Thyroid gland (tissue), 4 donors: ENCODE results near the gene LMTK2. TPM values are rescaled to one million over a fixed set of nuclear protein-coding genes. Genes with fewer than 3 reads are reported as not detected.

Experiments
- DNase-seq, 2 donors: peaks; one replicate each; pipeline ENCODE4 v3.0.0-alpha.2; 2019
- H3K27ac ChIP-seq, 3 donors: fragments of 200-600 bp; sonication (generic); 1 replicate in 2 of 3; 2 replicates in 1 of 3; pipeline ENCODE4 v1.5.1; 2016 to 2019; ENCODE audit warnings: mild to moderate bottlenecking in 1 of 3, moderate library complexity in 1 of 3
- H3K27me3 ChIP-seq: fragments of 200-600 bp; sonication (generic); one replicate; pipeline ENCODE4 v1.5.1; 2019
- H3K36me3 ChIP-seq, 2 donors: fragments of 200-600 bp; sonication (generic); one replicate each; pipeline ENCODE4 v1.5.1; 2016 to 2019
- H3K4me1 ChIP-seq, 2 donors: fragments of 200-600 bp; sonication (generic); one replicate each; pipeline ENCODE4 v1.5.1; 2017 to 2019
- H3K4me3 ChIP-seq, 3 donors: fragments of 200-600 bp; sonication (generic); replicated peaks in 1 of 3; 1 replicate in 2 of 3; 2 replicates in 1 of 3; pipeline ENCODE4 v1.5.1; 2016; ENCODE audit warnings: mild to moderate bottlenecking in 1 of 3
- H3K9me3 ChIP-seq: fragments of 200-600 bp; sonication (generic); one replicate; pipeline ENCODE4 v1.5.1; 2017
- CTCF ChIP-seq, 6 experiments: fragments of 200-600 bp in 3 of 6; fragments of 450-650 bp in 3 of 6; sonication (generic) in 3 of 6; IDR thresholded peaks; one replicate each; pipeline ENCODE4 v1.5.1; 2016 to 2019; ENCODE audit warnings: antibody characterized with exemption in 6 of 6, mild to moderate bottlenecking in 2 of 6, inconsistent platforms in 1 of 6, moderate library complexity in 1 of 6
- POLR2A ChIP-seq, 2 donors: fragments of 450-650 bp; IDR thresholded peaks; one replicate each; pipeline ENCODE4 v1.6.1; 2017; ENCODE audit warnings: antibody characterized with exemption in 2 of 2, mild to moderate bottlenecking in 2 of 2, moderate library complexity in 1 of 2
- WGBS, 2 donors: methylation state at CpG; one replicate each; pipeline ENCODE4 v1.1.5; 2017; 5-methylcytosine and 5-hydroxymethylcytosine counted together
- intact Hi-C: fragments of 100-400 bp; cut with DNase I; formaldehyde crosslinking; loops from one replicate; pipeline ENCODE4 v1.15.1; 2023
- total RNA-seq, 4 donors: library from RNA; depleted of rRNA; stranded (reverse); fragments of >200 nt; gene quantifications; one replicate each; pipeline ENCODE4 v1.2.3, GENCODE V29; 2016

LMTK2 gene
- total RNA-seq, 4 donors from 2014 or later: 22.0 to 36.5 (median 26.6) TPM

DNA sequence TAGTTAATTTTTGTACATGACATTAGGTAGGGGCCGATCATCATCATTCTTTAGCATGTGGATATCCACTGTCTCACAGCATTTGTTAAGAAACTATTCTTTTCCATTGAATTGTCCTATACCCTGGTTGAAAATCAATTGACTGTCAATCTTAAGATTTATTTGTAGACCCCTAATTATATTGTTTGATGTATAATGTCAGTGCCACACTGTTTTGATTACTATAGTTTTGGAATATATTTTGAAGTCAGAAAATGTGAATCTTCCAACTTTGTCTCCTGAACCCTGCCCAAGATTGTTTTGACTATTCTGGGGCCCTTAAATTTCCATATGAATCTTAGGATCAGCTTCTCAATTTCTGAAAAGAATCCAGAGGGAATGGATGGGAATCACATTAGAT lies 6.6 kb upstream of the LMTK2 start:
- H3K27ac ChIP-seq: no peak overlapping the region
- H3K9me3 ChIP-seq: no peaks in the 10 kb centered on the region
- H3K36me3 ChIP-seq: no peaks in the 10 kb centered on the region
- DNase-seq: no peak
- no peak for TF ChIP-seq POLR2A (IDR thresholded peaks at IDR 0.05)
- TF ChIP-seq CTCF (IDR thresholded peaks at IDR 0.05): no peak
- 87 to 89% methylated on average over 1 of the region's 1 CpG for WGBS, 2 donors
- H3K4me1 ChIP-seq: no peaks in the 10 kb centered on the region
- no peaks in the 10 kb centered on the region for H3K27me3 ChIP-seq
- intact Hi-C loops: no loop called here
- no peak overlapping the region for H3K4me3 ChIP-seq

GRCh38 chr7:98102170-98102569 lies 4.5 kb upstream of the LMTK2 start:
- WGBS, 2 donors: 45 to 54% methylated on average over 1 of the region's 1 CpG
- no peak overlapping the region for H3K4me3 ChIP-seq
- TF ChIP-seq CTCF (IDR thresholded peaks at IDR 0.05) (no peak), POLR2A (IDR thresholded peaks at IDR 0.05) (no peak)
- no peaks in the 10 kb centered on the region for H3K4me1 ChIP-seq
- no peaks in the 10 kb centered on the region for H3K9me3 ChIP-seq
- DNase-seq: no peak
- H3K27me3 ChIP-seq: no peaks in the 10 kb centered on the region
- no peaks in the 10 kb centered on the region for H3K36me3 ChIP-seq
- H3K27ac ChIP-seq: no peak overlapping the region
- intact Hi-C loops: no loop called here

DNA sequence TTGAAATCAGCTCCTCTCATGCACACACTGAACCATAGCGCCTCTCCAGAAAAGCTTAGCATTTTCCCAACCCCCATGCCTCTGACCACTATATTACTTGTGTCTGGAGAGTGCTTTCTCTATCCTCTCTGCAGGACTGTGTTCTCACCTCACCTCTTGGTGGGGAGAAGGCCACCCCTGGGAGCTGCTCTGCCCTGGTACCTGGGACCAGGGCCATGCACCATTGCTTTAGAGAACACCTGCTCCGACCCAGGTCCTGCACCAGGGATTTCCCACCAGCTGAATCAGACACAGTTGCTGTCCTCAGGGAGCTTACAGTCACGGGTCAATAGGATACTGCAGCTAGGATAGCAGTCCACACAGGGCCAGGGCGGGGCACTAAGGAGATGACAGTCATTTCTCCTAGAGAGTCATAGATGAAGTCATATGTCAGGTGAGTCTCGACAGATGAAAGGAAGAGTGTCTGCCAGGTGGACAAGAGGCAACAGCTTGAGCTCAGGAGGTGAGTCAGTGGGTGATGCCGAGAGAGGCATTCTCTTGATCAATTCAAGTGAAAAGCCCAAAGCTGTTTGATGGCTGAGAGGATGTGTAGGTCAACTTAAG lies 619 bp upstream of the LMTK2 start:
- Histone ChIP-seq H3K4me3 (no peak overlapping the region), H3K4me1 (peaks cover 9 to 18% of the 10 kb centered on the region in 2 donors), H3K27ac (no peak overlapping the region), H3K27me3 (no peaks in the 10 kb centered on the region), H3K9me3 (no peaks in the 10 kb centered on the region), H3K36me3 (no peaks in the 10 kb centered on the region)
- peak in 1 of 2 donors; percentile 23 for DNase-seq
- intact Hi-C loops: loop anchor here (2.0 kb wide), 1 partner anchor 61 kb away; no protein-coding TSS in a partner anchor
- TF ChIP-seq CTCF (IDR thresholded peaks at IDR 0.05) (no peak), POLR2A (IDR thresholded peaks at IDR 0.05) (no peak)
- 60 to 69% methylated on average over 6 of the region's 6 CpGs for WGBS, 2 donors

GRCh38 chr7:98107313-98107721 lies 655 bp downstream of the LMTK2 start:
- Histone ChIP-seq H3K27ac (peak overlapping the region in 2 of 3 donors; percentile 85 to 86), H3K36me3 (no peaks in the 10 kb centered on the region), H3K4me1 (peaks cover 13 to 18% of the 10 kb centered on the region in 2 donors), H3K27me3 (no peaks in the 10 kb centered on the region), H3K4me3 (peak overlapping the region; percentile 88 to 98 (median 88)), H3K9me3 (no peaks in the 10 kb centered on the region)
- WGBS, 2 donors: 0 to 3% methylated on average over 10 to 20 of the region's 32 CpGs
- intact Hi-C loops: loop anchor here (2.0 kb wide), 1 partner anchor 59 kb away; no protein-coding TSS in a partner anchor
- TF ChIP-seq POLR2A (IDR thresholded peaks at IDR 0.05) (no peak), CTCF (IDR thresholded peaks at IDR 0.05) (no peak)
- peak; percentile 14 to 34 for DNase-seq

- no peaks in the 10 kb centered on the region for H3K27me3 ChIP-seq
- peak overlapping the region in 1 of 3 donors; percentile 49 for H3K27ac ChIP-seq
- H3K9me3 ChIP-seq: no peaks in the 10 kb centered on the region
- intact Hi-C loops: no loop called here
- peak; percentile 23 to 45 for DNase-seq
- TF ChIP-seq CTCF (IDR thresholded peaks at IDR 0.05) (no peak), POLR2A (IDR thresholded peaks at IDR 0.05) (no peak)
- no peak overlapping the region for H3K4me3 ChIP-seq
- WGBS, 2 donors: 54 to 55% methylated on average over 11 of the region's 11 CpGs
- H3K4me1 ChIP-seq: peaks cover 17 to 23% of the 10 kb centered on the region in 2 donors
- H3K36me3 ChIP-seq: no peaks in the 10 kb centered on the region
These were observed 3.8 kb downstream of the LMTK2 start for GRCh38 chr7:98110249-98111022.
